ENCODE data around the gene TLL2.

TLL2 gene

DNA sequence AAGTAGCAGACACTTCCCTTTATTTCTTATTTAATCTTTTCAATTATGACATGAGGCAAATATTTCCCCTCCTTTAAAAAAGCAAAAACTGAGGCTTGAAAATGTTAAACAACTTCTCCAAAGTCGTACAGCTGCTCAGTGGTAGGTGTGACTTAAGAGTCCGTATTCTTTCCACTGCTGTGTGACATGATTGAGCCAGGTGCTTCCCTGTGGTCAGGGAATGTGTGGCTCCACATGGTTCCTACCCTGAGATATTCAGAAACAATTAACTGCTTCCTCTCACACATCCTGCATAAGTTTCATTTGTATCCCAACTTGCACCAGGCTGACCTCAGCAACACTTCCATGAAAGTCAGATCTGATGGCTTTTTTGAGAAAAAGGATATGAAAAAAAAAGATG, 168.5 kb downstream of the TLL2 start:
- DNase-seq: no peak

DNA sequence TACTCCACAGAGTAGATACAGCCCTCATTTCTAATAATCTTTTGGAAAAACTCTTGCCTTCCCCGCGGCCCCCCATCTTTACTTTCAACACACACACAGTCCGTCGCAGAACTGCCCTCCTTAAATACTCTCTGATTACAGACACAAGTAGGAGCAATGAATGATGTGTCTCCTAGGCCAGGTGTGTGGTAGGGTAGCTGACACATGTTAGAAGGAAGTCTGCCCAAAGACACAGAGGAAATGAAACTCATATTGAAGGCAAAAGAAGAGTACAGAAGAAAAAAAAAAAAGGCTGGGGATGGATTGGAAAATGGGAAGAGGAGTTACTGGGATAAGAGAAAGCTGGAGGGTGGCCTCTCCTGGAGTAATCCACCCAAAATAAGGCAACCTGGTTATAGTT, 169.5 kb downstream of the TLL2 start:
- no peak for DNase-seq

DNA sequence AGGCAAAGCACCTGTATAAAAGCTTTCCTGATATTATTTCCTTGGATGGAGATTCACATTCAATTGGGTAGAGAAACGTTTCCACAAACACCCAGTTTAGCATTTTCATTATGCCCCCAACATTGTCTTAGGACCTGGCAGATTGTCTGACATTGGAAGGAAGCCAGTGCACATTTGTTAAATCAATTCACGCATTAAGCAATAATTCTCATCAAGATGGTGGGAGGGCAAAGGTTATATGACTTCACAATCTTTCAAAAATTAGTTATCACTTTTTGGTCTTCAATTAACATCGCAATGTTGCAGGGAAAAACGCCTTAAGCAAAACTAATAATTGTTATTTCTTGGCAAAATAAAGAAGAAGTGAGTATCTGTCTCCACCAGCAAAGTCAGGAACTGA, 171.3 kb downstream of the TLL2 start:
- no peak for DNase-seq

DNA sequence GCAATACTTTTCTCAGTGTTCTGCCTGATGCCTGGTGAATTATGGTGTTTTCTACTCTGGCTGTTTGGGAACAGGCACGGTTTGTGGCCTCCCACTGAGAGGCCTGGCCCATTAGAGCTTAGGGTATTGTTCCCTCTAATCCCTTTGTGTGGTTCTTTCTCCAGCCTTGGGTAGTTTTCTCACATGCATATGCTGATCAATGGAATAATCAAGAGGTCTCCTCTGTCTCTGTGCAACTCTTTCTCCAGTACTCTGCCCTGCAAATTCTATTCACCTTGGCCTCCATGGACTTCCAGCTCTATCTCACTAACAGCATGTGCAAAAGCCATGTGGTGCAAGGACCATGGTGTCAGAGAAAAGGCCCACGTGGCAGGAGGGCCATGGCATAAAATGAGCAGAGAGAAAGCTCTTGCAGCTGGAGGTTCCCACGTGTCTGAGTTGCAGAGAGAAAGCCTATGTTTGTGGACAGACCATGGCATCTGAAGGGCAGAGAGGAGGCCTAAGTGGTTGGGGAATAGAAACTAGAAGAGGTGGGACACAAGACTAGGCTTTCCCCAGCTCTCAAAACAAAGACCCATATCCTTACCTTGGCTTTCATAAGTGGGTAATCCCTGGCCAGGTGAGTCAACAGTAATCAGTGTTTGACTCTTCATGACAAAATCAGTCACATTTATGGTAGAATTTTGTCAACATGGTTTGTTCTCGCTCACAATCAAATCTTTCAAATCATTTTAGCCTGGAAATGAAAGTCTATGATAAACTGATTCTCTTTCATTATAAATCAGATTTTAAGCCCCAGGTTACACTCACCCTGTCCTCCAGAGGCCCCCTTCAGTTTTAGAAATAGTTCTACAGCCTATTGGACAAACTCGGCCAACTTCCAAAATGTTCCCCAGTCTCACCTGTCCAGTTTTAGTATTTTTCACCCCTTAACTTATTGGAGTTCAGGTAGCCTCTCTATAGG, 172.2 kb downstream of the TLL2 start:
- DNase-seq: no peak

DNA sequence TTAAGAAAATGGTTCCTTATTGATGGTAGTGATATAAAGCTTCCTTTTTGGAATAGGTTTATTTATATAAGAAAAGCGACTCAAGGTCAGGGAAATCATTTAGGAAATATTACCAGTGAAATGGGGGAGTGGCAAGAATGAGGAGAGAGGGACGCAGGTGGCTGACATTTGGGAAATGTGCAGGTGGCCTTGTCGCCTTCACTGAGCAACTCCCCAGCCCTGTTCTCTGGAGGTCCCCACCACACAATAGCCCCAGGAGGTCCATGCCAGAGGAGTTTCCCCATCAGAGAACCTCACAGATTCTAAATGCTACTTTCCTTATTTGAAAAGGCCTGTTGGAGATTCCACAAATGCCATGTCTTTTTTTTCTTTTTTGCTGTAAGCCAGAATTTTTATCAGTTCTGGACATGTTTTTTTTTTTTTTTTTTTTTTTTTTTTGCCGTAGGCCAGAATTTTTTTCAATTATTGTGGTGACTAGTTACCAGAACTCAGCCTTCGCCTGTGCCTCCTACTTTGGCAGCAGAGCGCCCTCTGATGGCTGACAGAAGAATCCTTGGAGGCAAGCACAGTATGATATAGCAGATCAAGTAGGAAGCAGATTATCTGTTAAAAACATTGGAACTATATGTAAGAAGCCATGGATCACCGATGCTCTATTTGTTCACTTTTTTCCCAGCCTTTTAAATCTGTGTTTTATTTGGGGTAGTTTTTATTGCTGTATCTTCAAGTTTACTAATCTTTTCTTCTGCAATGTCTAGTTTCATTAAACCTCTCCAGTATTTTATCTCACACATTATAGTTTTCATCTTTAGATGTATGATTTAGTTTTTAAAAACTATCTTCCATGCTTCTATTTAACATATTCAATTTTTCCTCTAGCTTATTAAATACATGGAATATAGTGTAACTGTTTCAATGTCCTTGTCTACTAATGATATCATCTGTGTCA, 173.5 kb downstream of the TLL2 start:
- peak; percentile 49 for DNase-seq

DNA sequence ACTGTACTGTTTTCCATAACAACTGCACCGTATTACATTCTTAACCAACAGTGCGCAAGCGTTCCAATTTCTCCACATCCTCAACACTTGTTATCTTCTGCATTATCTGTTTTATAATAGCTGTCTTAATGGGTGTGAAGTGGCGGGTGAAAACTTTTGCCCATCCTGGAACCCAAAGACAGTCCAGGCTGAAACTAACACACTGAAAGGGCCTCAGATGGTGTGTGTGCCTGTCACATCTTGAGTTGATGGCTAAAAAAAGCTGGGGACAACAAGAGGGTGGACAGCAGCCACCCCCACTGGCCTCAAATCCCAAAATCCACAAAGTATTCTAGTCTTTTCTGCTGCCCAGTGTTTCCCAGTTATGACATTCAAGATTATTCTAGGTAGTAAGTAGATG, 174.3 kb downstream of the TLL2 start:
- DNase-seq: no peak

DNA sequence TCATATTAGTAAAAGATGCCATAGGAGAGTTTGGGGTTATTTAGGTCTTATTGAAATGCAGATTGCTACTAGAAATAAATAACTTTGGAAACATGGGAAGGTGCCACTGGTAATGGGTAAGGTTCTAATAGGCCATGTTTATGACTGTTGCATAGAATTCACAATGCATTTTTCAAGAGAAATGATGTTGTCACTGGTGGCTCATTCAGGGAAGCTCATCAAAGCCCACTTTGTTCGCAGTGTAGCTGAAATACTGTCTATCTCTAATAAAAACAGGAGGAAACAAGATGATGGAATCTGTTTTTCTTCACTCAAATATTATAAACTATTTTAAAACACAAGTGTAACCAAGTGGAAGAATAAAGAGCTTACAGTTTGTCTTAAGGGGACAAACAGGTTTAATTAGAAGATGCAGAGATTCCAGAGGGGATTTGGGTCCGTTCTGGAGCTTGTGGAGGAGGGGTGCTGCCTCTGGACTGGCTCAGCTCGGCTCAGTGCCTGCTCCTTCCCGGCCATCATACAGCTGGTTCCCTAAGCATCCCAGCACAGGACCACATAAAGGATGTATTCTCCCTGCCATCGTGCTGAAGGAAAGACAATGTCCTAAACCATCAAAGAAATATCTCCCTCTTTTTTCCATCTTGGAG, 175.3 kb downstream of the TLL2 start:
- no peak for DNase-seq

DNA sequence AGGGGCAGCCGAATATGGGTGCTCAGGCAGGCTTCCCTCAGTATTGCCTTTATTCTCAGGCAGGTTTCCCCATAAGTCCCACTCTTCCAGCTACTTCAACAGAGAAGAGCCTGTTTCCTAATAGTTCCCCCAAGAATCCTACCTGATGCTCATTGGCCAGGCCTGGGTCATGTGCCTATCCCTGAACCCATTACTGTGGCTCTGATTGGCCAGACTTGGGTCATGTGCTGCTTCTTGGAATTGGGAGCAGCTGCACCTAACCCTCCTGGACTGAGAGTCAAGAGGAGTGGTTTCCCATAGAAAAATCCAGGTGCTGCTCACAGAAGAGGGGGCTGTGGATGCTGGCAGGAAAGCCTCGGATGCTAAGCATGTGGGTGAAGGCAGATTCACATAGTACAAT, 176.6 kb downstream of the TLL2 start:
- no peak for DNase-seq

DNA sequence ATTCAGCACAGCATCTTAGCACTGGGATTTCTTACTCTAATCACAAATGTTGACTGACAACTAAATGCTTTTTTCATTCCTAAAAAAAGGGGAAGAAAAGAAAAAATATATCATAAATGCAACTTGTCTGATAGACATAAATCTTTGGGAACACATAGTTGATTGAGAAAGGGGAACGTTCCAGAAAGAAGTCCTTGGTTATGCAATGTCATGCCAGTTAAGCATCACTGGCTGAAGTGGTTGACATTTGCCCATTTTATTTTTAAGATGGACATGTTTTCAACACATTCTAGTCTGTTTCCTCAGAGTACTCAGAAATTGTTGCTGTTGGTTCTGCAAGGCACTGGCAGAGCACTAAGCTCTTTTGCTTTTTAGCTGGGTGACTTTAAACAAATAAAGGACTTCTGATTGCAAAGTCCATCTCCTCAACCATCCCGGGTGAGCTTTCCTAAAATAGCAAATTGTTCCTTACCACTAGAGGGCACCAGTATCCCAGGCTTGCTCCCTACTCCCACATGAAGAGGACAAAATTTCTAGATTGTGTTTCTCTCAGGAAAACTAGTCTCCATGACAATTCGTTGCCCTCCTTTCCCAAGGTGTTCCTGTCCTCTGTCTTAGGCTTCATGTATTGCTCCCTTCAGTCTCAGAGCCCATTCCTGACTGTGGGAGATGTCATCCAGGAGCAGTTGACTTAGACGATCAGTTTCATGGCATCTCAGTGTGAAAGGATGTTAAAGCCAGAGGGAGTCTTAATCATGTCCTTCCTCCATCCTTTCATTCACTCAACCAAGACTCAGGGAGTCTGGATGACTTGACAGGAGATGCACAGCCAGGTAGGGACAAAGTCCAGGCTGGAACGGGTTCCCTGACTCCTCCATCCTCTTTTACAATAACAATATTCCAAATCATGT, 178.9 kb downstream of the TLL2 start:
- peak; percentile 11 for DNase-seq

DNA sequence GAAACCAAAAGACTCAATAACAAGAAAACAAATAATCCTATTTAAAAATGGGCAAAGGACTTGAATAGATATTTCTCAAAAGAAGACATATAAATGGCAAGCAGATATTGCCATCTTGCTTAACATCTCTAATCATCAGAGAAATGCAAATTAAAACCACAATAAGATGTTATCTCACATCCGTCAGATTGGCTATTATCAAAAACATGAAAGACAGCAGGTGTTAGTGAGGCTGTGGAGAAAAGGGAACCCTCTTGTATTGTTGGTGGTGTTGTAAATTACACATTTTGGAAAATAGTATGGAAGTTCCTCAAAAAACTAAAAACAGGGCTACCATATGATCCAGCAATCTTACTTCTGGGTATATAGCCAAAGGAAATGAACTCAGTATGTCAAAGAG, 180.6 kb downstream of the TLL2 start:
- DNase-seq: peak; percentile 3

DNA sequence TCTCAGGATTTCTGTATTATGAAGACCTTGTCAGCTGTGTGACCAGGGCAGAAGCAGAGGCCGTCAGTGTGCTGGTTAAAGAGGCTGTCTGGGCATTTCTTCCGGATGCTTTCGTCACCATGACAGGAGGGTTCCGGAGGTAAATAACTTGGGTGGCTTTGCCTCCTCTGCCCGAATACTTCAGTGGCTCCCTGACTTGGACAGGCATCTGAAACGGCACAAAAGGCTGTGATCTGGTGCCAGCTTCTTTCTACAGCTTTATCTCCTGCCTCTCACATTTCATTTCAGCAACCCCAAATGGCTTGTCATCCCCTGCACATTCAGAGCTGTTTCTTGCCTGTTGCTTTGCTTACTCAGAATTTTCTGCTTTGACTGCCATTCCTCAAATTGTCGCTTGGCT, 186.3 kb downstream of the TLL2 start:
- no peak for DNase-seq

DNA sequence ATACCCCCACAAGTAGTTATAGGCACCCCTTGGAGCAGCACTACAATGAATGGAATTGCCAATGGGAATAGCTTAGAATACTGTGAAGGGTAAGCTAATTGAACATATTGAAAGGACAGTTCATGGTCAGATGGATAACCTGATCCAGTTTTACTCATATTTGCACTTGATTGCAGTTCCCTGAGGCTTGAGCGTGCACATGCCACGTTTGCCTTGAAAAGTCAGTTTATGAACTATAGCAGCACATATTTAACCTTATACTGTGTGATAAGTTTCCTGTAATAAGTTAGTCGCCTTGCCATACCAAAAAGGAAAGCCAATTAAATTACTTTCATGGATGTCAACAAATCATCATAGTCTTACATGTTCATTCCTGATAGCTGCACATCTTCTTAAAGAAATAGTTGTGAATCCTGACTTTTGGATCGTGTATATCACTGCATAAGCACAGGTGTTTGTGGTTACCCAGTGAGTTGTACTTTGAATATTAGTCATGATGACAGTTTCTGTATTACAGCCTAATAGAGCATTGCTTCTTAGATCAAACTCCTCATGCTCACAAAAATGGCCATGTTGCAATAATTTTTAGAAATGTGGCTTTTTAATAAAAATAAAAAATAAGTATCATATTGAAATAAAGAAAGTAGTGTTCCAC, 187.9 kb downstream of the TLL2 start:
- no peak for DNase-seq

DNA sequence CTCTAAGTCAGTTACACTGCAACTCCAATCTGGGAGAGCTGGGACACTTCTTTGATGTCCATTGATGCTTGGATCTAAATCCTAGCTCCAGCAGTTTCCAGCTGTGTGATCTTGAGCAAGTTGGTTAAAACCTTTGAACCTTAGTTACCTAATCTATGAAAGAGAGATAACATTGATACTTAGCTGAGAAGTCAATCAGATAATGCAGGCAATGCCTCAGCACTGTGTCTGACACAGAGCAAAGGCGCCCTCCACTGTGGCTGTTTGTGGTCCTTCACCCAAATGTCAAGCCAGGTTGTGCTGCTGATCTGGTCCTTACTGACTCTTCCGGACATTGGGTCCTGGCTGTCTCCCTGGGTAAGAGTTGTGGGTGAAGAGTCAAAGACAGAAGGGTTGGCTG, 189.3 kb downstream of the TLL2 start:
- no peak for DNase-seq

DNA sequence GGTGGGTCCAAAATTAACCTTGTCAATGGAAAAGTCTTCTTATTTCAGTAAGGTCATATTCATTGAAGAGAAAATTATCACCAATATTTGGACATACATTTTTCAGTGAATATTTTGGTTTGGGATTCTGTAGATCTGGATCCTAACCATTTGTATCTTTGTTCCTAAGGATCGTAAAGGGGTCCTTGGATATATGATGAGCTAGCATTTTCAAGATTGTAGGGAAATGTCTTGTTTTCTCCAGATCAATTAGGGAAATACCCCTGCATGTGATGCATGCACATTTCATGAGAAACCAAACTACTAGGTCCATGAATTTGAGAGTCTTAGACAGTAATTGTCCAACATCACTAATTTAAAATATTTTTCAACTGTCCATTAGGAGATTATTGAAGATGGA, 191.5 kb downstream of the TLL2 start:
- DNase-seq: no peak

DNA sequence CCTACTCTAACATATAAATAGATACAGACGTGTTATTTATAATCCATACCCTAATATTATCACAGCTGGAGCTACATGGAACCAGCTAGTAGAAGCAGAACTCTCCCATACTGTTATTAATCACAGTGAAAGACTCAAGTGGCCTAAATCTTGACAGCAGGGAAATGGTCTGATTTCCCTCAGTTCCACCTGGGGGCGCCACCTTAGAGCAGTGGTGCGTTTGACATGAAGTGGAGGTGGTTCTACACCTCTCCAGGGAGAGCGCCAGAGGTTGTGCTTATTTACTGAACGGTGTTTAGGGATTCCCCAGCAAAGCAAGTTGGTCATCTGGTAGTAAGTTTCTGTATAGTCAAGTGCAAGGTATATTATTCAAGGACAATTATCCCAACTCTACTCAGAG, 191.9 kb downstream of the TLL2 start:
- no peak for DNase-seq

DNA sequence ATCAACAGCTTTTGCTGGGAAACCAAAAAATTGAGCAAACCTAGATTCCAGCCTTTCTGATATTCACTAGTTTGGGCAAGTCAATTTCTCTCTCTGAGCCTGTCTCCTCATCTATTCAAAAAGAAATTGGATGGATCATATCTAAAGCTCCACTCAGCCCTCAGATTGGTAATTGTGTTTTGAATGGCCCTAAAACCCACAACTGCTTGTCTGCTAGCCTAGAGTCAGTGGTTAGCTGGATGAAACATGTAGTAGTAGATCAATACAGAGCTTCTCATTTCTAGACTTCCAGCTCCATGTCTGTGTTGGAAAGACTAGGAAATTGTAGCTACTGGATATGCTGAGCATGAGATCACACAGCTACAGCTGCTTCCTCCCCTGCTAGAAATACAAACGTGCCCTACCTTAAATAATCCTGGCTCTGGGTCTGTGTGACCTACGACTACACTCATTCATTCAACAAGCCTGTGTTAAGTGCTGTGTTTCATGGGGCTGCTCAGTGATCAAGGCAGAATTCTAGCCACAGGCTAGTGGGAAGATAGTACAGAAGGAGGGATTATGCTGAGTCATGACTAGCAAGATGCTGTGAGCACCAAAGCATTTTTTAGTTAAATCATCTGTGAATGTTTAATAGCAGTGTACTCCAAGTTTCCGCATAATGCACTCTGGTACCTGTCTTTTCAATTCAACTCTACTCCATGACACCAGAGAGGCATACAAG, 193.8 kb downstream of the TLL2 start:
- DNase-seq: no peak

DNA sequence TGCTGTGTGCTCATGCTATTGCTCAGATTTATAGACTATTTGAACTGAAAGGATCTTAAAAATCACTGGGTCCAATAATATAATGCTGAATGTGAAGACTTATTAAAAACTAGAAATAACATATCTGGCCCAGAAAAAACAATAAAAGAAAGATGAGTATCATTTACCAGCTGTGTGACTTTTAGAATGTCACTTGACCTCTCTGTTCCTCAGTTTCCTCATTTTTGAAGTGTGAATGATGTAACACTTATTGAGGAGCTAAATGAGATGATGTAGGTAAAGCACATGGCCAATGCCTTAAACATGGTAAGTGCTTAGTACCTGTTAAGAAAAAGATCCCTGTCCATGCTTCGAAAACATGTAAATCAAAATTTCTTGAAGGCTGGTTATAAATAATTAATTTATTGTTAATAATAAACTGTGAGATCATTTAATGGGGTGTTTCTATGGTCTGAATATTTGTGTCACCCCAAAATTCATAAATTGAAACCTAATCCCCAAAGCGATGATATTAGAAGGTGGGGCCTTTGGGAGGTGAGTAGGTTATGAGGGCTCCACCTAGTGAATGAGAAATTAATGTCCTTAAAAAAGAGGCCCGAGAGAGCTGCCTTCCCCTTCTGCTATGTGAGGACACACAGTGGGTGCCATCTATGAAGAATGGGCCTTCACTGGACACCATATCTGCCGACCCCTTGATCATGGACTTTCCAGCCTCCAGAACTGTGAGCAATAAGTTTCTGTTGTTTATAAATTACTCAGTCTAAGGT, 196.5 kb downstream of the TLL2 start:
- DNase-seq: no peak

All from CD4-positive, alpha-beta T cell treated with Interleukin-21 for 1 hour (primary cell).